SIG-M5 treated with dmso at 0.1 percent for 504 hours (cell line): Measurements from ENCODE around the gene TOM1L2.

Source experiments
- DNase-seq: peaks from one replicate; lab custom pipeline; 2025; ENCODE audit not compliant: unreplicated experiment; lab: John Stamatoyannopoulos, UW

The TOM1L2 gene

GRCh38 chr17:17823433-17824118 is 148.6 kb downstream of the TOM1L2 start:
- DNase-seq, result peak; percentile 86

- DNase-seq, result no peak
These were observed 149.6 kb downstream of the TOM1L2 start for GRCh38 chr17:17822616-17823015.

GRCh38 chr17:17822189-17822588 is 150.0 kb downstream of the TOM1L2 start:
- DNase-seq, result no peak

GRCh38 chr17:17820463-17821158 is 151.6 kb downstream of the TOM1L2 start:
- no peak for DNase-seq

- no peak for DNase-seq
These were observed 152.2 kb downstream of the TOM1L2 start for GRCh38 chr17:17820046-17820445.

GRCh38 chr17:17819561-17819995 is 152.6 kb downstream of the TOM1L2 start:
- peak; percentile 52 for DNase-seq

GRCh38 chr17:17819111-17819510 is 153.1 kb downstream of the TOM1L2 start:
- DNase-seq, result no peak

GRCh38 chr17:17818088-17818526 is 154.1 kb downstream of the TOM1L2 start:
- peak; percentile 35 for DNase-seq

- DNase-seq, result no peak
These were observed 154.7 kb downstream of the TOM1L2 start for GRCh38 chr17:17817552-17817947.

- no peak for DNase-seq
These were observed 155.2 kb downstream of the TOM1L2 start for GRCh38 chr17:17816831-17817551.

- no peak for DNase-seq
These were observed 155.9 kb downstream of the TOM1L2 start for GRCh38 chr17:17816240-17816814.

- no peak for DNase-seq
These were observed 156.6 kb downstream of the TOM1L2 start for GRCh38 chr17:17815436-17816200.

- DNase-seq, result no peak
These were observed 157.2 kb downstream of the TOM1L2 start for GRCh38 chr17:17815062-17815406.

GRCh38 chr17:17814162-17815061 is 157.8 kb downstream of the TOM1L2 start:
- no peak for DNase-seq

- no peak for DNase-seq
These were observed 158.5 kb downstream of the TOM1L2 start for GRCh38 chr17:17813725-17814095.

GRCh38 chr17:17813055-17813724 is 159.0 kb downstream of the TOM1L2 start:
- DNase-seq, result no peak

- DNase-seq, result no peak
These were observed 159.8 kb downstream of the TOM1L2 start for GRCh38 chr17:17812211-17813054.

GRCh38 chr17:17811381-17812210 is 160.6 kb downstream of the TOM1L2 start:
- no peak for DNase-seq
